Neural progenitor cell (in vitro differentiated cells): ENCODE data around the gene EMILIN1. TPM values are rescaled to one million over a fixed set of nuclear protein-coding genes. Genes with fewer than 3 reads are reported as not detected.

Experiments
- DNase-seq: peaks from one replicate; pipeline ENCODE4 v3.0.0-alpha.2; 2016; ENCODE audit warnings: low spot score
- H2AFZ ChIP-seq: fragments of 200-600 bp; sonication (generic); replicated peaks from 2 replicates; pipeline ENCODE4 v1.6.1; 2016; ENCODE audit warnings: antibody characterized with exemption
- H3F3A ChIP-seq: fragments of 200-600 bp; sonication (generic); 2 replicates; pipeline ENCODE4 v1.6.1; 2016; ENCODE audit warnings: antibody characterized with exemption, low read depth
- H3K27ac ChIP-seq: fragments of 200-600 bp; sonication (generic); 2 replicates; pipeline ENCODE4 v1.5.1; 2016; ENCODE audit warnings: mild to moderate bottlenecking
- H3K27me3 ChIP-seq: fragments of 200-600 bp; sonication (generic); 2 replicates; pipeline ENCODE4 v1.6.1; 2016; ENCODE audit warnings: mild to moderate bottlenecking, moderate library complexity
- H3K36me3 ChIP-seq: fragments of 200-600 bp; sonication (generic); 2 replicates; pipeline ENCODE4 v1.5.1; 2016
- H3K4me1 ChIP-seq: fragments of 200-600 bp; sonication (generic); 2 replicates; pipeline ENCODE4 v1.6.1; 2016; ENCODE audit warnings: mixed run types
- H3K4me2 ChIP-seq: fragments of 200-600 bp; sonication (generic); 2 replicates; pipeline ENCODE4 v1.6.1; 2016
- H3K4me3 ChIP-seq: fragments of 200-600 bp; sonication (generic); 2 replicates; pipeline ENCODE4 v1.5.1; 2016
- H3K79me2 ChIP-seq: fragments of 200-600 bp; sonication (generic); 2 replicates; pipeline ENCODE4 v1.6.1; 2016; ENCODE audit warnings: low read depth
- H3K9ac ChIP-seq: fragments of 200-600 bp; sonication (generic); 2 replicates; pipeline ENCODE4 v1.6.1; 2016
- H3K9me3 ChIP-seq: fragments of 200-600 bp; sonication (generic); 2 replicates; pipeline ENCODE4 v1.5.1; 2016; ENCODE audit warnings: low read depth
- H4K20me1 ChIP-seq: fragments of 200-600 bp; sonication (generic); 2 replicates; pipeline ENCODE4 v1.6.1; 2016; ENCODE audit warnings: low read depth
- H3K27ac Mint-ChIP-seq: 3 replicates; pipeline ENCODE4 v1.8.0; 2021; ENCODE audit warnings: mixed read lengths
- H3K27me3 Mint-ChIP-seq: 2 replicates; pipeline ENCODE4 v1.8.0; 2022; ENCODE audit warnings: low read depth, mild to moderate bottlenecking, inconsistent platforms, moderate library complexity, mixed read lengths; ENCODE audit not compliant: insufficient read depth
- H3K36me3 Mint-ChIP-seq: 3 replicates; pipeline ENCODE4 v1.8.0; 2021; ENCODE audit warnings: mixed read lengths
- H3K4me1 Mint-ChIP-seq: 3 replicates; pipeline ENCODE4 v1.8.0; 2021; ENCODE audit warnings: mixed read lengths
- H3K4me3 Mint-ChIP-seq: 3 replicates; pipeline ENCODE4 v1.8.0; 2021; ENCODE audit warnings: mild to moderate bottlenecking, moderate library complexity, mixed read lengths
- H3K9me3 Mint-ChIP-seq: 3 replicates; pipeline ENCODE4 v1.8.0; 2020; ENCODE audit warnings: mixed read lengths
- CTCF ChIP-seq: fragments of 200-600 bp; sonication (generic); IDR thresholded peaks from 2 replicates; pipeline ENCODE4 v1.5.1; 2017; ENCODE audit warnings: antibody characterized with exemption, mild to moderate bottlenecking
- EZH2 ChIP-seq: fragments of 200-600 bp; sonication (generic); IDR thresholded peaks from 2 replicates; pipeline ENCODE4 v1.6.1; 2017; ENCODE audit warnings: antibody characterized with exemption, mild to moderate bottlenecking, moderate library complexity
- EZH2phosphoT487 ChIP-seq: fragments of 200-600 bp; sonication (generic); IDR thresholded peaks from 2 replicates; pipeline ENCODE4 v1.6.1; 2017; ENCODE audit warnings: antibody characterized with exemption
- total RNA-seq: library from RNA; depleted of rRNA; stranded (reverse); fragments of >200 nt; gene quantifications from 2 replicates; pipeline ENCODE4 v1.2.3, GENCODE V29; 2015; ENCODE audit warnings: low replicate concordance

The EMILIN1 gene
- total RNA-seq, 1 donor from 2014 or later = 0.15 TPM

GRCh38 chr2:27049422-27050280, 28.8 kb upstream of the EMILIN1 start:
- Mint-ChIP-seq H3K9me3 (peaks cover 19% of the 10 kb centered on the region), H3K4me3 (peak overlapping the region; percentile 98), H3K27ac (peak overlapping the region; percentile 100), H3K36me3 (peaks cover 22% of the 10 kb centered on the region), H3K27me3 (peaks cover 20% of the 10 kb centered on the region), H3K4me1 (peaks cover 32% of the 10 kb centered on the region)
- Histone ChIP-seq H3K36me3 (no peaks in the 10 kb centered on the region), H3K4me3 (peak overlapping the region; percentile 75), H3K9me3 (no peaks in the 10 kb centered on the region), H3K79me2 (peaks cover 3% of the 10 kb centered on the region), H3K4me1 (peaks cover 5% of the 10 kb centered on the region), H3K27ac (peak overlapping the region; percentile 47), H3K9ac (no peak overlapping the region), H2AFZ (peak overlapping the region; percentile 89), H3K4me2 (peak overlapping the region; percentile 88), H3F3A (peaks cover 34% of the 10 kb centered on the region), H4K20me1 (no peaks in the 10 kb centered on the region), H3K27me3 (no peaks in the 10 kb centered on the region)
- TF ChIP-seq CTCF (no peak), EZH2 (no peak), EZH2phosphoT487 (no peak)
- DNase-seq = no peak

DNA sequence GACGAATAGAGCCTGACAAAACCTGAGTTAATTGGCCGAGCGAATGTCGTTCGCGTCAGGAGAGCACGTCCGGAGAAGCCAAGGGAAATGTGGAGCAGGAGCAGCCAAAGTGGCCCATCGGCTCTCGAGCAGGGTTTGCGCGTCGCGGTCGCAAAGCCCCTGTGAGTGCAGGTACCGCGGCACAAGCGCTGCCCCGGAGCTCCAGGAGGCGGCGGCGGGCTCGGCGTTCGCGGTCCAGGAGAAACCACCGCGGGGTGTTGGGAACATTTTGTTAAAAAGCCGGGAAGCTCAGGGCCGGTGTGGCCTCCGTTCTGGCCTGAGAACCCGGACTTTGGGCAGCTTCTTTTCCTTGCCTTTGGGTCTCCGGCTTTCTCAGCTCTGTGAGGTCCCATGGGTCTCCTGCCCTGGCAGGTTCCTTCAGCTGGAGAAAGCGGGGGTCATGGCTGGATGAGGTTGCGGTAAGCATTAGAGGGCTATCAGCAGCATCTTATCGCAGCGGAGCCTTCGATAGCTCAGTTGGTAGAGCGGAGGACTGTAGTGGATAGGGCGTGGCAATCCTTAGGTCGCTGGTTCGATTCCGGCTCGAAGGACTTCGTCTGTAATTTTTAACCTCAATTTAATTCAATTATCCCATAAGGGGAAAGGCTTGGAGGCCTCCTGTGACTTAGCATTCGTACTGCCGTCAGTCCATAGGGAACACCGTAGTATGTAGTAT, 28.0 kb upstream of the EMILIN1 start:
- Histone ChIP-seq H3K9me3 (no peaks in the 10 kb centered on the region), H3K27ac (peak overlapping the region; percentile 72), H3F3A (peaks cover 34% of the 10 kb centered on the region), H3K36me3 (no peaks in the 10 kb centered on the region), H3K79me2 (peaks cover 3% of the 10 kb centered on the region), H3K4me3 (peak overlapping the region; percentile 75), H3K4me2 (peak overlapping the region; percentile 88), H4K20me1 (no peaks in the 10 kb centered on the region), H3K9ac (no peak overlapping the region), H3K4me1 (peaks cover 5% of the 10 kb centered on the region), H2AFZ (peak overlapping the region; percentile 89), H3K27me3 (no peaks in the 10 kb centered on the region)
- peak overlapping the region; percentile 100 for H3K27ac Mint-ChIP-seq
- H3K36me3 Mint-ChIP-seq = peaks cover 28% of the 10 kb centered on the region
- H3K9me3 Mint-ChIP-seq = peaks cover 19% of the 10 kb centered on the region
- peak overlapping the region; percentile 98 for H3K4me3 Mint-ChIP-seq
- TF ChIP-seq CTCF (peak; percentile 40), EZH2 (peak; percentile 35), EZH2phosphoT487 (no peak)
- H3K4me1 Mint-ChIP-seq = peaks cover 32% of the 10 kb centered on the region
- DNase-seq = peak; percentile 94
- H3K27me3 Mint-ChIP-seq = peaks cover 20% of the 10 kb centered on the region

DNA sequence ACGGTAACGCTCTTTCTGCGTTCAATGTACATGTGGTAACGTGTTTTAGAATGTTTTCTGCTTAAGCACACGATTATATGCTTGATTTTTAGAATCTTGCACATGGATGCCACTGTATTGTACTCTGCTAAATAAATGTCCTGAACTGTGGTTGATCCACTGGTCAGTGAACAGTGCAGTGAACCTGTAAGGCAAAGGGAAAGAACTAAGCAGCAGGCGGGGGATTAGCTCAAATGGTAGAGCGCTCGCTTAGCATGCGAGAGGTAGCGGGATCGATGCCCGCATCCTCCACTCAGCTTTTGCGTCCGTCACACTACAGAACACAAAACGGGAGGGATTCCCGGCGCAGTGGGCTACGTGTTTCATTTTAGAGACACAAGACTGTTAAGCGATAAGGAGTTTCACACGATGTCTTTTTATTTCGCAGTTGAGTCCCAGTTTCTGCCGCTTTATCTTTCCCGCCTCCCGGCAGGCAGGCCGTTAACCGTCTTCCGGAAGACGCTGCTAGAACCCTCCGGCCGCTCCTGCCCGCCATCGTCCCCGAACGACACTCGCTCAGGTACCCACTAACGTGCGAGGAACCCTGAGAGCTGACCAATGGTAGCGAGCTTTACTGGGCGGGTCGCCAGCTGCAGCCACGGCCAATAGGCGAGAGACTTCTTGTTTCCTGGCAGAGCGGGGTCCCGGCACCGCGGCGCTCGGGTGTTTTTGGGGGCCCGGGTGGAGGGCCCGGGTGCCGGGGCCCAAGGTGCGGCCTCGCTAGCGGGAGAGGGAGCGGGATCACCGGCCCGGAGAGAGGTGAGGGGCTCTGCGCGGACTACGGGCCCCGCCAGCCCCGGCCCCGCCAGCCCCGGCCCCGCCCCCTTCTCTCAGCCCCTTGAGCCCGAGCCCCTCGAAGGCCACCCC, 27.2 kb upstream of the EMILIN1 start, which contains the start of gene AGBL5:
Gene AGBL5 (plus strand): TSS at position 673 of the 906 bp plus-strand sequence. CDS start 1,291 bp downstream, outside the sequence.
- H3K27ac ChIP-seq = peak within 1 kb of the TSS; percentile 72
- Mint-ChIP-seq H3K27me3 (peaks cover 22% of the 10 kb centered on the region), H3K36me3 (peaks cover 31% of the 10 kb centered on the region), H3K4me1 (peaks cover 32% of the 10 kb centered on the region), H3K9me3 (peaks cover 19% of the 10 kb centered on the region), H3K4me3 (peak within 1 kb of the TSS; percentile 98), H3K27ac (peak within 1 kb of the TSS; percentile 100)
- H4K20me1 ChIP-seq = no peaks in the 10 kb centered on the region
- DNase-seq = peak; percentile 93
- peaks cover 34% of the 10 kb centered on the region for H3F3A ChIP-seq
- H3K9ac ChIP-seq = peak within 1 kb of the TSS; percentile 63
- H2AFZ ChIP-seq = peak within 1 kb of the TSS; percentile 92
- no peaks in the 10 kb centered on the region for H3K9me3 ChIP-seq
- TF ChIP-seq CTCF (no peak), EZH2phosphoT487 (no peak), EZH2 (no peak)
- H3K36me3 ChIP-seq = no peaks in the 10 kb centered on the region
- peak within 1 kb of the TSS; percentile 88 for H3K4me2 ChIP-seq
- H3K79me2 ChIP-seq = peaks cover 3% of the 10 kb centered on the region
- peaks cover 5% of the 10 kb centered on the region for H3K4me1 ChIP-seq
- H3K4me3 ChIP-seq = peak within 1 kb of the TSS; percentile 75
- no peaks in the 10 kb centered on the region for H3K27me3 ChIP-seq
